Head of caudate nucleus (tissue), 42 donors: ENCODE data around the gene DHFR.
"Not testable (repeated sequence)": the region's sequence is repeated elsewhere in the genome, so short reads cannot be mapped to it uniquely, and the experiment has no call there.

ENCODE experiments used
- DNase-seq, 42 donors: peaks; one replicate each; pipeline versions ENCODE4 v3.0.0 to v3.0.0-alpha.2; 2020 to 2021; ENCODE audit warnings: mixed read lengths in 7 of 42
- intact Hi-C: fragments of 100-400 bp; cut with DNase I; formaldehyde crosslinking; loops from one replicate; pipeline ENCODE4 v1.15.0; 2022

DHFR gene

DNA sequence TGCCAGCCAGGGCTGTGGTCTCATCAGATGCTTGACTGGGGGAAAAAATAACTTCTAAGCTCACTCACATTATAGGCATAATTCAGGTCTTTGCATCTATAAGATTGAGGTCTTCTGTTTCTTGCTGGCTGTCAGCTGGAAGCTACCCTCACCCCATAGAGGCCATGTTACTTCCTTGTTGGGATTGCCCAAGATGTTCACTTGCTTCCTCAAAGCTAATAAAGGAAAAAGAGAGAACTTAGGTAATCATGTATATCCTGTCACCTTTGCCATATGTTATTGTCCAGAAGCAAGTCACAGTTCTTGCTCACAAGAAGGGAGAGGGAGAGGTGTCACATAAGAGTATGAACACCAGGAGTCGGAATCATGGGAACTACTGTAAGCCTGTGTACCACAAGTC is 46.1 kb downstream of the DHFR start:
- intact Hi-C loops = no loop called here
- DNase-seq = no peak

DNA sequence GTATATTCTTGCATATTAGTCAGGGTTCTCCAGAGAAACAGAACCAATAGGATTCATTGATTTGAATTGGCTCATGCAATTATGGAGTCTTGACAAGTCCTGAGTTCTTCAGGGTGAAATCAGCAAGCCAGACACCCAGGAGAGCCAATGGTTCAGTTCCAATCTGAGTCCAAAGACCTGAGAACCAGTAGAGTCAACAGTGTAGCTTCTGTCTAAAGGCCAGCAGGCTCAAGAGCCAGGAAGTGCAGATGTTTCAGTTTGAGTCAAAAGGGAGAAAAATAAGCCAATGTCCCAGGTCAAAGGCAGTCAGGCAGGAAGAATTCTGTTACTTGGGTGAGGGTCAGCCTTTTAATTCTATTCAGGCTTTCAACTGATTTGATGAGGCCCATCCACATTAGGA is 47.0 kb downstream of the DHFR start:
- intact Hi-C loops = no loop called here
- no peak for DNase-seq

DNA sequence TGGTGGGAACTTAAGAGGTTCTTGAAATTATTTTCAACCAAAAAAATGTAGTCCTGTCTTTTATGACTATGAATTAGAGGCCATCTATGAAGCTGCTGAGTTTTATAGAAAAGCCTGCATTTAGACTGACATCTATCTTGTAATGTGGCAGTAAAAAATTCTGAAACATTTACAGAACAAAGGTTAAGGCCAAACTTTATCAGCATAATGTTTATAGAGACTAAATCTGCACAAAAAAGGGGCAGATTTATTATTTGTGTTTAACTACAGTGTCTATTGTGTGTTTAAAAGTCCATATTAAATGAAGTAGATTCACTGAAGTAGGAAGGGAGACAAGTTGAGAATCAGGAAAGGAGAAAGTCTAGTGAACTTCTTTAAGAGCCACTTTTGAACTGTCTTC is 47.4 kb downstream of the DHFR start:
- no peak for DNase-seq
- intact Hi-C loops = no loop called here

DNA sequence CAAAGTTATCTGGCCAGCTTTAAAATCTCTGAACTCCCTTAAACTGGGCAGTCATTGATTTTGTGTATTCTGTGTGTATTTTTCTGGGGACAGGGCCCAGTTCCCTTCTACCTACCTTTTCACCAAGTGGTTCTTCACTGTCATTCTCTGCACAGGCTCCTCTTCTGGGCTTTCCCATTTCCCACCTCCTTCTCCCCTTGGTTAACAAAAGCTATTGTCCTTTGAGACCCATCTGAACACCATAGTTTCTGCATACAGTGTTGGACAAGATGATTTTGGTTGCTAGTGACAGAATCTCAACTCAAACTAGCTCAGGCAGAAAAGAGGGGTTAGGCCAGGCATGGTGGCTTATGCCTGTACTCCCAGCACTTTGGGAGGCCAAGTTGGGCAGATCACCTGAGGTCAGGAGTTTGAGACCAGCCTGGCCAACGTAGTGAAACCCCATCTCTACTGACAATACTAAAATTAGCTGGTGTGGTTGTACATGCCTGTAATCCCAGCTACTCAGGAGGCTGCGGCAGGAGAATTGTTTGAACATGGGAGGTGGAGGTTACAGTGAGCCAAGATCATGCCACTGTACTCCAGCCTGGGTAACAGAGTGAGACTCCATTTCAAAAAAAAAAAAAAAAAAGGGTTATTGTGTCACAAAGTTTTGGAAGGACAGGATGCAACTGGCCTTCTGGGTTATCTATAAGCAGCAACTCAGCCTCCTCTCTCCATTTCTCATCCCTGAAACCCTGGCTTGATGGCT is 53.7 kb downstream of the DHFR start:
- intact Hi-C loops = no loop called here

DNA sequence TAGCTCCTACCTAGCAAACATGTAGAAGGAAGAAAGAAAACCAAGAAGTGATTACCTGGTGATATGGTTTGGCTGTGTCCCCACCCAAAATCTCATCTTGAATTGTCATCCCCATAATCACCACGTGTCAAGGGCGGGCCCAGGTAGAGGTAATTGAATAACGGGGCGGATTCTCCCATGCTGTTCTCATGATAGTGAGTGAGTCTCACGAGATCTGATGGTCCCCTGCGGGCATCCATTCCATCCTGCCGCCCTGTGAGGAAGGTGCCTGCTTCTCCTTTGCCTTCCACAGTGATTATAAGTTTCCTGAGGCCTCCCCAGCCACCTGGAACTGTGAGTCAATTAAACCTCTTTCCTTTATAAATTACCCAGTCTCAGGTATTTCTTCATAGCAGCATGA is 57.3 kb downstream of the DHFR start:
- DNase-seq = no peak
- intact Hi-C loops = no loop called here

More for the DNA sequence above, 53.7 kb downstream of the DHFR start:
- DNase-seq = no peak

DNA sequence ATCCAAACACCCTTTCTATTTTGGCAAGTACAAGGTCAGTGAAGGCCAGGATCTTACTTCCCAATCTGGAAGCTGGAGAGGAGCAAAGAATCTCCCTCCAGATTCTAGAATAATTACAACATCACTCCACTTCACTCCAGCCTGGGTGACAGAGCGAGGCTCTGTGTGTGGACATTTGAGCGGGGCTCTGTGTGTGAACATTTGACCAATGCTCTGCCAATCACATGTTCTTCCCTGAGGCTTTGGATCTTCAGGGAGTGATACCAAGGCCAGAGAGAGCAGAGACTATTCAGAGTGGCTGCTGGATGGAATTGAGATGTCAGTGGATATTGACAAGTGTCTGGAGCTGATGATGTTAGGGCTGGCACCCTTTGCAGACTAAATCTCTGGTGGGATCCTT is 60.0 kb downstream of the DHFR start:
- intact Hi-C loops = no loop called here
- no peak for DNase-seq

DNA sequence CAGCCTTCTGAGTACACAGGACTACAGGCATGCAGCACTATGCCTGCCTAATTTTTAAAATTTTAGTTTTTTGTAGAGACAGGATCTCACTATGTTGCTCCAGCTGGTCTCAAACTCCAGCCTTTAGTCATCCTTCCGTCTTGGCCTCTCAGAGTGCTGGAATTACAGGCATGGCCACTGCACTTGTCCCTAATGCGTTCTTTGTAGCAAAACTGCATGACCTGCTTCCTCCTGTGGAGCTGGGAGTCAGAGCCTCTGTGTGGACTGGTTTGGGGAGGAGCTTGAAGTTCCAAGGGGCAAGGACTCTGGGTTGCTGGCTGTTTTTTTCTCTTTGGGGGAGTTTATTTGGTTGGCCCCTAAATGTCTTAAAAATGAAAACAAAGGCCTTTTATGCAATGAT is 62.0 kb downstream of the DHFR start:
- no peak for DNase-seq
- intact Hi-C loops = no loop called here

DNA sequence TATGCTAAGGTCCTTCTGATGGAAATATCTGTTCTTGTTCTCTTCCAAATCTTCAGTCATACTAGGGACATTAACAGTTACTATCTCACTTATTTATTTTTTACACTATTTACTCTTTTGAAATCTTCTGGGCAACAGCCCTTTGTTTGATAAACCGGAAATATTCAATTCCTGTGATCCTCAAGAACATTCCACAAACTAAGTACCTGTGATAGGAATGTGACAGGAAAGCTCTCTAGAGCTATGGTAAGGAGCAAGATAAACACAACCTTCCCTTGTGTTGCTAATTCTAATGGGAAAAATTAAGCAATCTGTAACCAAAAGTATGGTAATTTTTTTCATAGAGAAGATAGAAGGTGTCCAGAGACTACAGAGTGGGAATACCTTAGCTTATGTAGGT is 62.7 kb downstream of the DHFR start:
- DNase-seq = no peak
- intact Hi-C loops = no loop called here

DNA sequence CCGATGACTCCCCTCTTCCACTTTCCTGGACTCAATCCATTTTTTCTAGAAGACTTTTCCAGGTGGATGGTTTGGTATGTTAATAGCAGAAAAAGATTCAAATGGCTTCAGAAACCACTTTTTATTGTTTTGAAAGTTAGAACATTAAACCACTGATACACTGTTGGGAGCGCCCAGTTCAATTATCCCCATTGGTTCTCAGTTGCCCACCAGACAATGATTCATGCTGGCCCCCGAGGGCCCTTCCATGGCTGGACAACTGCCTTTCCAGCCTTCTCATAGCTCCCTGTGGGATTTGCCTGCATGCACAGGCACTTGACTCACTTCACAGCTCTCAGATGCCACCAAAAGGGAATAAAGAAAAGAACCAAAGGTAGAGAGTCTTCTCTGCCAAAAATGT is 63.4 kb downstream of the DHFR start:
- DNase-seq = no peak
- intact Hi-C loops = no loop called here

DNA sequence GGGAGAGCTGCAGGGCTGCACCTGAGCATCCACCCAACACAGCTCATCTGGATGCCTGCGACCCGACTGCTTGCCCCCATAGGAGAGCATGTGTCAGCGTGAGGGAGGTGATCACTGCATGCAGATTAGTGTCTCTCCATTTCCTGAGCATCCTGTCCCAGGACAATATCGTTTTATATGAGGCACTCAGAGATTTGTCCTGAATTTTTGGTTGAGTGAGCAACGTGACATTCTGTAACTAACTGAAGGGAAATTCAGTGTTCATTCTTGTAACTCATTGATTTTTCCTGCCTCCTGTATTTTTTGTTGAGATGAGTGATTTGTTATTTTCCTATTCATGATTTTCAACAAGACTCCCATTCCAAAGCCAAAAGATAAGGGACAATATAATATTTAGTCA is 64.0 kb downstream of the DHFR start:
- intact Hi-C loops = no loop called here
- DNase-seq = no peak

DNA sequence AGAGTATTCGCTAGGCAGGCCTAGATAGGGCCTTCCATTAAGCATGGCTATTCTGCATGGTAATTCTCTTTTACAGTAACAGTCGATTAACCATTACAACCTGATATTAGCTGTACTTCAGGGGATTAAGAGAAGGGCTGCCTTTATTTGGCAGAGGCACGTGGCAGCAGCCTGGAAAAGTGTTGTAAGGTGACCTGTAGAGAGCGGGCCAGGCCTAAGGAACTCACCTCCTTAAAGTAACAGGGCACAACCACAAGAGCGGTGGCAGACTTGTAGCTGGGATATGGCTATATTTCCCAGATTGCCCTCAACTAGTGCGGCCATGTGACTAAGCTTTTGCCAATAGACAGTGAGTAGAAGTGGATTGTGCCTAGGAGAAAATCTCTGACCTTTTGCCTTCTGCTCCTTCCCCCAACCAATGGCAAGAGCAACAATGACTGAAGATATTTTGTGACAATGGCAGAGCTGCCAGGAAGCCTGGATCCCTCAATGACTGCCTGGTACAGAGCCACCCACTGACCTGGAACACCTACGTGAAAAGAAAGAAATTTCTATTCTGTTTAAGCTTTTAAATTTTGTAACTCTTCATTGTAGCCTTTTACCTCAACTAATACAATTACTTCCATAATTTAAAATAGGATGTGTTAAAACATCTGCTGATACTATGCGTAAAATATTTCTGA is 65.8 kb downstream of the DHFR start:
- peak in 15 of 42 donors; percentile 14 to 70 (median 38) for DNase-seq
- intact Hi-C loops = no loop called here

DNA sequence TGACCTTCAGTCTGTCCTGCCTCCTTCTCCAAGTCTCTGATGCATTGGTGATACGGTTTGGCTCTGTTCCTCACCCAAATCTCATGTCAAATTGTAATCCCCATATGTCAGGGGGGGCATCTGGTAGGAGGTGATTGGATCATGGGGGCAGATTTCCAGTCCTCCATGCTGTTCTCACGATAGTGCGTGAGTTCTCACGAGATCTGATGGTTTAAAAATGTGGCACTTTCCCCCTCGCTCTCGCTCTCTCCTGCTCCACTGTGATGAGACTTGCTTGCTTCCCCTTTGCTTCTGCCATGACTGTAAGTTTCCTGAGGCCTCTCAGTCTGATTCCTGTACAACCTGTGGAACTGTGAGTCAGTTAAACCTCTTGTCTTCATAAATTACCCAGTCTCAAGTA is 70.0 kb downstream of the DHFR start:
- DNase-seq = no peak
- intact Hi-C loops = no loop called here

DNA sequence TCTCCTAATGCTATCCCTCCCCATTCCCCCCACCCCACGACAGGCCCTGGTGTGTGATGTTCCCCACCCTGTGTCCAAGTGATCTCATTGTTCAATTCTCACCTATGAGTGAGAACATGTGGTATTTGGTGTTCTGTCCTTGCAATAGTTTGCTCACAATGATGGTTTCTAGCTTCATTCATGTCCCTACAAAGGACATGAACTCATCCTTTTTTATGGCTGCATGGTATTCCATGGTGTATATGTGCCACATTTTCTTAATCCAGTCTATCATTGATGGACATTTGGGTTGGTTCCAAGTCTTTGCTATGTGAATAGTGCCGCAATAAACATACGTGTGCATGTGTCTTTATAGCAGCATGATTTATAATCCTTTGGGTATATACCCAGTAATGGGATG is 74.5 kb downstream of the DHFR start:
- DNase-seq, intact Hi-C loops: not testable (repeated sequence)

DNA sequence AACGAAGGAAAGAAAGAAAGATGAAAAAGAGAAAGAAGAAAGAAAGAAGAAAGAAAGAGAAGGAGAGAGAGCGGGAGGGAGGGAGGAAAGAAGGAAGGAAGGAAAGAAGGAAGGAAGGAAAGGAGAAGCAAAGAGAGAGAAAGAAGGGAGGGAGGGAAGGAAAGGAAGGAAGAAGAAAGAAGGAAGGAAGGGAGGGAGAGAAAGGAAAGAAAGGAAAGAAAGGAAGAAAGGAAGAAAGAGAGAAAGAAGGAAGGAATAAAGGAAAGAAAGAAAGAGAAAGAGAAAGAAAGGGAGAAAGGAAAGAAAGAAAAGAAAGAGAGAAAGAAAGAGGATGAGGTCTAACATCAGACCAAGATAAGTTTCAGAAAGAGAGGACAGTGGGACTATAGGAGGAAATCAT is 75.7 kb downstream of the DHFR start:
- intact Hi-C loops = no loop called here
- no peak for DNase-seq

DNA sequence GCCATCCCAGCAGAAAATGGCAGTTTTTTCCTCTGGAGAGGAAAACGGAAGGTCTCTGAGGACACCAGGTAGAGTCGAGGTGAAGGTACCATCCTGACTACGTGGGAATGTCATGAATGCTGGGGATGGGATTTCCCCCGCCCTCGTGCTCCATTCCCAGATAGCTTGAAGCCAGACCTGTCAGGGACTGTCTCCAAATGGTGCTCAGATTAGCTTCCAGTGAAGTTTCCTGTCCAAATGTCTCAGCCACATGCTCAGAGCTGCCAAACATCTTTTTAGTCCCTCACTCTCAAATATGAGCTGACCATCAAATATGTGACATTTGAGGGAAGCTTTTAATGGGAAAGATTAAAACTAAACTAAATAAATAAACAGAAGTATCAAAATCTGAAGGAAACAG is 77.1 kb downstream of the DHFR start:
- no peak for DNase-seq
- intact Hi-C loops = no loop called here

DNA sequence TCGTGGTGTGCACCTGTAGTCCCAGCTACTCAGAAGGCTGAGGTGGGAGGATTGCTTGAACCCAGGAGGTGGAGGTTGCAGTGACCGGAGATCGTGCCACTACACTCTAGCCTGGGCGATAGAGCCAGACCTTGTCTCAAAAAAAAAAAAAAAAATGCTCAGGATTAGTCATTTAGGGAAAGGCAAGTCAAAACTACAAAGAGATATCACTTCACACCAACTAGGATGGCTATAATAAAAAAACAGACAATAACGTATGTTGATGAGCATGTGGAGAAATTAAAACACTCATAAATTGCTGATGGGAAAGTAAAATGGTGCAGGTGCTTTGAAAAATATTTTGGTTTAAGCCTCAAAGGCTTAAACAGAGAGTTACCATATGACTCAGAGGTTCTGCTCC is 78.4 kb downstream of the DHFR start:
- intact Hi-C loops = no loop called here
- no peak for DNase-seq
